Right atrium auricular region (tissue), 2 donors: ENCODE results near the gene CCDC12. TPM values are rescaled to one million over a fixed set of nuclear protein-coding genes. Genes with fewer than 3 reads are reported as not detected.

Source experiments
- DNase-seq: peaks from one replicate; pipeline ENCODE4 v3.0.0-alpha.2; 2019; ENCODE audit warnings: low spot score
- H3K27ac ChIP-seq, 2 donors: fragments of 200-600 bp; sonication (generic); 1 replicate in 1 of 2; 2 replicates in 1 of 2; pipeline ENCODE4 v1.5.1; 2016 to 2019
- H3K27me3 ChIP-seq, 2 donors: fragments of 200-600 bp; sonication (generic); one replicate each; pipeline versions ENCODE4 v1.5.1 to v1.6.0; 2017 to 2019
- H3K36me3 ChIP-seq: fragments of 200-600 bp; sonication (generic); one replicate; pipeline ENCODE4 v1.5.1; 2016
- H3K4me1 ChIP-seq, 2 donors: fragments of 200-600 bp; sonication (generic); one replicate each; pipeline versions ENCODE4 v1.5.1 to v1.6.0; 2017 to 2019
- H3K4me3 ChIP-seq, 2 donors: fragments of 200-600 bp; sonication (generic); 1 replicate in 1 of 2; 2 replicates in 1 of 2; pipeline ENCODE4 v1.5.1; 2017 to 2019; ENCODE audit warnings: mild to moderate bottlenecking in 1 of 2, moderate library complexity in 1 of 2
- H3K9me3 ChIP-seq, 2 donors: fragments of 200-600 bp; sonication (generic); one replicate each; pipeline ENCODE4 v1.5.1; 2019
- total RNA-seq, 2 donors: library from RNA; depleted of rRNA; stranded (reverse); fragments of >200 nt; gene quantifications; one replicate each; pipeline ENCODE4 v1.1.0, GENCODE V29; 2016
- TF ChIP-seq, protein P1 (sequence below), 2 donors: fragments of 200-600 bp; sonication (generic); IDR thresholded peaks; one replicate each; pipeline ENCODE4 v1.5.1; 2019; ENCODE audit warnings: antibody characterized with exemption in 2 of 2

CCDC12 gene
- total RNA-seq, 2 donors from 2014 or later: 27.5 to 38.6 TPM

DNA sequence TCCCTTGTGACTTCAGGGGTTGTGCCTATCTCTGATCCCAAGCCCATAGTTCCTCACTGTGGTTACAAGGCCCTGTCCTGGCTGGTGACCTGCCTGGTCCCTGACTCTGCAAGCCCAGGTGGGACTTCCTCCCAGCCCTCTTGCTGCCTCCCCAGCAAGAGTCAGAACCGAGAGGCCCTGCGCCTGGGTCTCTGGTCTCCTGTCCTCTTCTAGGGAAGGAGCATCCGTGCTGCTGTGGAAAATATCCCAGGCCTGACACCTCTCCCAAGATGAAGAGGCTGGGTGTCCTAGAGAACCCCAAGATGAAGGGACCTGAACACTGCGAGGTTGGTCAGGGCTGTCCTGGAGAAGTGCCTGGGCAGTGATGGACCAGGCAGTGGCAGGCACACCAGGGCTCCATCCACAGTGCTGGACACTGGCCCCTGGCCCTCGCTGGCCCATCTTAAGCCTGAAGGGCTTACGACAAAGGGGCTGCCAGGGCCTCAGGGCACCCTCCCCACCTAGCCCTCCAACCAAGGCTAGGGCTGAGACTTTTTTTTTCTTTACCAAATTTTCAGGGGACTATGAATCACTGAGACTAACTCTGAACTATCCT, 66.3 kb downstream of the CCDC12 start:
- Histone ChIP-seq H3K27me3 (no peaks in the 10 kb centered on the region), H3K4me3 (no peak overlapping the region), H3K4me1 (peaks cover 0 to 20% of the 10 kb centered on the region in 2 donors), H3K36me3 (no peaks in the 10 kb centered on the region), H3K27ac (no peak overlapping the region), H3K9me3 (no peaks in the 10 kb centered on the region)
- no peak for DNase-seq
- TF ChIP-seq, protein P1, sequence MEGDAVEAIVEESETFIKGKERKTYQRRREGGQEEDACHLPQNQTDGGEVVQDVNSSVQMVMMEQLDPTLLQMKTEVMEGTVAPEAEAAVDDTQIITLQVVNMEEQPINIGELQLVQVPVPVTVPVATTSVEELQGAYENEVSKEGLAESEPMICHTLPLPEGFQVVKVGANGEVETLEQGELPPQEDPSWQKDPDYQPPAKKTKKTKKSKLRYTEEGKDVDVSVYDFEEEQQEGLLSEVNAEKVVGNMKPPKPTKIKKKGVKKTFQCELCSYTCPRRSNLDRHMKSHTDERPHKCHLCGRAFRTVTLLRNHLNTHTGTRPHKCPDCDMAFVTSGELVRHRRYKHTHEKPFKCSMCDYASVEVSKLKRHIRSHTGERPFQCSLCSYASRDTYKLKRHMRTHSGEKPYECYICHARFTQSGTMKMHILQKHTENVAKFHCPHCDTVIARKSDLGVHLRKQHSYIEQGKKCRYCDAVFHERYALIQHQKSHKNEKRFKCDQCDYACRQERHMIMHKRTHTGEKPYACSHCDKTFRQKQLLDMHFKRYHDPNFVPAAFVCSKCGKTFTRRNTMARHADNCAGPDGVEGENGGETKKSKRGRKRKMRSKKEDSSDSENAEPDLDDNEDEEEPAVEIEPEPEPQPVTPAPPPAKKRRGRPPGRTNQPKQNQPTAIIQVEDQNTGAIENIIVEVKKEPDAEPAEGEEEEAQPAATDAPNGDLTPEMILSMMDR (IDR thresholded peaks at IDR 0.05): no peak

DNA sequence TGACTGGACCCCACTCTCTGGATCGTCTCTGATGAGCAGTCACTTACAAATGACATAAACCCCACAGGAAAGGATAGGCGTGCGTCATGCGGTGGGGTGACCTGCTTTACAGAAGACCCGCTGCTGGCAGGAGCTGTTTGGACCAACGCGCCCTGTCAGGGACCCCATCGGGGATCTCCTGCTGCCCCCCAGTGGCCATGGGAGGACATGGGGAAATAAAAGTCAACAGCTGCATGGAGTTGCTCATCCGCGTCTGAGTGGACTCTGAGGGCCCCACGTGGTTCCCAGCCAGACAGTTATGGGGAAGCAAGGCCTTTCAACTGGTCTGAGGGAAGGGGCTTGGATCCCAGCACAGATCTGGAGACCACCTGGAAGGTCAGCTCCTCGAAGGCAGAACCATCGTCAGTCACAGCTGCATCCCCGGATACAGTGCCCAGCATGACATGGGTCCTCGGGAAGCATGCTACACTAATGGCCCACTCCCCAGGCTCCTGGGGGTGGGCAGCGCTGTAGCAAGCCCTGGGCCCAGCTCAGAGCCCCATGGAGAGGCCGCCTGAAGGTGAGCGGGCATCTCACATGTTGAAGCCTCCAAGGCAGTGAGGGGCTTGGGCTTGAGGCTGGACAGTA, 66.9 kb downstream of the CCDC12 start:
- Histone ChIP-seq H3K4me1 (peaks cover 0 to 20% of the 10 kb centered on the region in 2 donors), H3K9me3 (no peaks in the 10 kb centered on the region), H3K36me3 (no peaks in the 10 kb centered on the region), H3K27me3 (no peaks in the 10 kb centered on the region), H3K27ac (no peak overlapping the region), H3K4me3 (no peak overlapping the region)
- peak; percentile 89 for DNase-seq
- TF ChIP-seq, protein P1 (IDR thresholded peaks at IDR 0.05): peak; percentile 88 to 93

DNA sequence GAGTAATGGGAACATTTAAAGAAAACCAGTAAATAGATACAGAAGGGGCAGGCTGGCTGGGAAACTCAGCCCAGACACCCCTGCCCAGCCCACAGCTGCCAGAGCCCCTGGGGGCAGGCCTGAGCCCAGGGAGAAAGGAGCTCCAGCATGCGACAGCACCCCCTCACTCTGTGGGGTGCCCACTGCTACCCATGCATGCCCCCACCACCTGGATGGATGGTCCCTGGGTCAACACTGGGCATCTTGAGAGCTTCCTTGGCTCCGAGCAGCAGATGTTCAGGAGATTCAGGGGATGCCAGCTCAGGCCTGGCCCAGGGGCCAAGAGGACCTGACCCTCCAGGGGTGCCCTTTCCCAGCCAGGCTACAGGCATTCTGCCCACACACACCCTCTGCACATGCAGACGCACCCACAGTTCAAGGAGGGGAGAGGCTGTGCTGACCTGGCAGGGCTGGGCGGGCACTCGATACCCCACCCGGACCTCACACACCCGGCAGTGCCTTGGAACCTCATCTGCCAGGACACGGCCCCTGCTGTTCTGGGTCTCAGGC, 67.5 kb downstream of the CCDC12 start:
- Histone ChIP-seq H3K27ac (no peak overlapping the region), H3K9me3 (no peaks in the 10 kb centered on the region), H3K4me3 (no peak overlapping the region), H3K36me3 (no peaks in the 10 kb centered on the region), H3K27me3 (no peaks in the 10 kb centered on the region), H3K4me1 (peaks cover 0 to 20% of the 10 kb centered on the region in 2 donors)
- TF ChIP-seq, protein P1 (IDR thresholded peaks at IDR 0.05): no peak
- DNase-seq: no peak

DNA sequence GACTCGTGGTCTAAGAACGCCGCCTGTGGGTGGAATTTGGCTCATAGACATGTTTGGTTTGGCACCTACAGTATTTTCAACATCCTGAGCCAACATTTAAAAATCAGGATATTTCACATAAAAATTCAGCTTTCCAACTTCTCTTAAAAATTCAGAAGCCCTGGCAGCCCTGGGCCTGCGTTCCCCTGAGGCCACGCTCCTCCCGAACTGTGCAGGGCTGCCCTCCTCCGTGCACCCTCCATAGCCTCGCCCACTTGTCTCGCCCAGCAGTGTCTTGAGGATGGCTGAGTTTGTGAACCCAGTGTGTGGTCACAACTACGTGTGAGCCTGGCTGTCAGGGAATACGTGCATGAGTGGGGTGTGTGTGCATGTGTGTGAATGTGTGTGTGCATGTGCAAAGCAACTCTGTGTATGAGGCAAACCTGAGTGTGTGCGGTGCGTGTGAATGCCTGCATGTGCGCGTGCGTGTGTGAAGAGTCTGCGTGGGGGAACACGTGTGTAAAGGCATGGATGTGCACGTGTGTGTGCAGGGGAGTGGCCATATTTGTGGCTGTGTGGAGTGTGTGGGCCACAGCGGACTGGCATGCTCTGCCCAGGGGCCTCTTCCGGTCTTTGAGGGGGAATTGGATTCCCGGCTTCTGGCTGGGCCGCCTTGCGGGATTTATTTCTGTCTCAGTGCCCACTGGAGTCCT, 68.1 kb downstream of the CCDC12 start:
- Histone ChIP-seq H3K27ac (no peak overlapping the region), H3K4me3 (no peak overlapping the region), H3K9me3 (no peaks in the 10 kb centered on the region), H3K27me3 (no peaks in the 10 kb centered on the region), H3K36me3 (no peaks in the 10 kb centered on the region), H3K4me1 (peaks cover 0 to 22% of the 10 kb centered on the region in 2 donors)
- TF ChIP-seq, protein P1 (IDR thresholded peaks at IDR 0.05): peak in 1 of 2 donors; percentile 33
- DNase-seq: no peak

DNA sequence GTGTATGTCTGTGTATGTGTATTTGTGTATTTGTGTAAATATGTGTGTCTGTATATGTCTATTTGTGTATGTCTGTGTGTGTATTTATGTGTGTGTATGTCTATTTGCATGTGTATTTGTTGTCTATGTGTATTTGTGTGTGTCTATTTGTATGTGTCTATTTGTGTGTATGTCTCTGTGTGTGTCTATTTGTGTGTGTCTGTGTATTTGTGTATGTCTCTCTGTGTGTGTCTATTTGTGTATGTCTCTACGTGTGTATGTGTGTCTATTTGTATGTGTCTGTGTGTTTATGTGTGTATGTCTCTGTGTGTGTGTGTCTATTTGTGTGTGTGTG, 68.6 kb downstream of the CCDC12 start:
- TF ChIP-seq, protein P1 (IDR thresholded peaks at IDR 0.05): no peak
- Histone ChIP-seq H3K4me1 (peaks cover 0 to 24% of the 10 kb centered on the region in 2 donors), H3K9me3 (no peaks in the 10 kb centered on the region), H3K27me3 (no peaks in the 10 kb centered on the region), H3K4me3 (no peak overlapping the region), H3K27ac (no peak overlapping the region), H3K36me3 (no peaks in the 10 kb centered on the region)
- DNase-seq: no peak
